Measurements from ENCODE around the gene IFT57. TPM values are rescaled to one million over a fixed set of nuclear protein-coding genes. Genes with fewer than 3 reads are reported as not detected.

IFT57 gene
- total RNA-seq, 1 donor from 2014 or later = 58.4 TPM

- H3K4me3 ChIP-seq (ENCODE audit: low read depth, low read length) = no peak overlapping the region
- TF ChIP-seq, protein P1, sequence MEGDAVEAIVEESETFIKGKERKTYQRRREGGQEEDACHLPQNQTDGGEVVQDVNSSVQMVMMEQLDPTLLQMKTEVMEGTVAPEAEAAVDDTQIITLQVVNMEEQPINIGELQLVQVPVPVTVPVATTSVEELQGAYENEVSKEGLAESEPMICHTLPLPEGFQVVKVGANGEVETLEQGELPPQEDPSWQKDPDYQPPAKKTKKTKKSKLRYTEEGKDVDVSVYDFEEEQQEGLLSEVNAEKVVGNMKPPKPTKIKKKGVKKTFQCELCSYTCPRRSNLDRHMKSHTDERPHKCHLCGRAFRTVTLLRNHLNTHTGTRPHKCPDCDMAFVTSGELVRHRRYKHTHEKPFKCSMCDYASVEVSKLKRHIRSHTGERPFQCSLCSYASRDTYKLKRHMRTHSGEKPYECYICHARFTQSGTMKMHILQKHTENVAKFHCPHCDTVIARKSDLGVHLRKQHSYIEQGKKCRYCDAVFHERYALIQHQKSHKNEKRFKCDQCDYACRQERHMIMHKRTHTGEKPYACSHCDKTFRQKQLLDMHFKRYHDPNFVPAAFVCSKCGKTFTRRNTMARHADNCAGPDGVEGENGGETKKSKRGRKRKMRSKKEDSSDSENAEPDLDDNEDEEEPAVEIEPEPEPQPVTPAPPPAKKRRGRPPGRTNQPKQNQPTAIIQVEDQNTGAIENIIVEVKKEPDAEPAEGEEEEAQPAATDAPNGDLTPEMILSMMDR (conservative IDR thresholded peaks at IDR 0.05; ENCODE audit: low read depth, low read length) = no peak
- no peak for DNase-seq (ENCODE audit: low read depth)
These were observed 12.2 kb upstream of the IFT57 start for GRCh38 chr3:108234387-108234957.

DNA sequence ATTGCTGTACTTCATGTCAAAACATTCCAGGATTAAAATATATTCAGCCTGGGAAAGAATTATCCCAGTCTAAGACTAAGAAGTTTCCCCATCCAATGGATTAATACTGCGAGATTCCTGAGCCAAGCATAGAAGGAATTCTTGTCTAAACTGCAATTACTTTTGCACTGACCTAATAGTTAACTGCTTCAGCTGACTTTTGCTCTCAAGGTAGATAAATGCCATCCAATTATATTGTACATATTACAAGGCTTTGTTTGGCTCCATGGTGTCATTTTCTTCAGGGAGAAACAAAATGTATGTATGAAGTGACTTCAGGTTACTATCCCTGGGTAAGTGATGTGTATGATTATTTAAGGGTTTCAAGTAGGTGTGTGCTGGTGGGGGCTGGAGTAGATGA is 6.1 kb upstream of the IFT57 start:
- H3K4me3 ChIP-seq (ENCODE audit: low read depth, low read length) = no peak overlapping the region
- DNase-seq (ENCODE audit: low read depth) = no peak
- TF ChIP-seq, protein P1 (conservative IDR thresholded peaks at IDR 0.05; ENCODE audit: low read depth, low read length) = no peak

DNA sequence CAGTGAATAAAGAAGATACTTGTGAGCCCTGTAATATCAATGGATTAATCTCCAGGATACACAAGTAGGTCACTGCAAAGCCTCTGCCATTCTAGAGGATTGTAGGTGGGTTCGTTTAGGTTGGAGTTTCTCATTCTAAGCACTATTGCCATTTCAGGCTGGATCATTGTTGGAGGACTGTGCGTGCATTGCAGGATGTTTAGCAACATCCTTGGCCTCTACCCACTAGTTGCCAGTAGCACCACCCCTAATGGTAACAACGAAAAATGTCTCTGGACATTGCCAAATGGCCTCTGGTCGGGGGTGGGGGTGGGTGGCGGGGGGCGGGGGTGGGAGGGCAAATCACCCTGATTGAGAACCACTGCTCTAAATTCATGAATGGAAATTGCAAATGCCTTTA is 4.9 kb upstream of the IFT57 start:
- no peak for DNase-seq (ENCODE audit: low read depth)
- H3K4me3 ChIP-seq (ENCODE audit: low read depth, low read length) = no peak overlapping the region
- TF ChIP-seq, protein P1 (conservative IDR thresholded peaks at IDR 0.05; ENCODE audit: low read depth, low read length) = no peak

- TF ChIP-seq, protein P1 (conservative IDR thresholded peaks at IDR 0.05; ENCODE audit: low read depth, low read length) = no peak
- no peak overlapping the region for H3K4me3 ChIP-seq (ENCODE audit: low read depth, low read length)
- DNase-seq (ENCODE audit: low read depth) = no peak
These were observed 3.0 kb upstream of the IFT57 start for GRCh38 chr3:108225221-108225620.

GRCh38 chr3:108223928-108224327 is 1.7 kb upstream of the IFT57 start:
- no peak overlapping the region for H3K4me3 ChIP-seq (ENCODE audit: low read depth, low read length)
- TF ChIP-seq, protein P1 (conservative IDR thresholded peaks at IDR 0.05; ENCODE audit: low read depth, low read length) = no peak
- no peak for DNase-seq (ENCODE audit: low read depth)

- peak overlapping the region; percentile 85 for H3K4me3 ChIP-seq (ENCODE audit: low read depth, low read length)
- TF ChIP-seq, protein P1 (conservative IDR thresholded peaks at IDR 0.05; ENCODE audit: low read depth, low read length) = no peak
- DNase-seq (ENCODE audit: low read depth) = no peak
These were observed 785 bp upstream of the IFT57 start for GRCh38 chr3:108222853-108223565.

DNA sequence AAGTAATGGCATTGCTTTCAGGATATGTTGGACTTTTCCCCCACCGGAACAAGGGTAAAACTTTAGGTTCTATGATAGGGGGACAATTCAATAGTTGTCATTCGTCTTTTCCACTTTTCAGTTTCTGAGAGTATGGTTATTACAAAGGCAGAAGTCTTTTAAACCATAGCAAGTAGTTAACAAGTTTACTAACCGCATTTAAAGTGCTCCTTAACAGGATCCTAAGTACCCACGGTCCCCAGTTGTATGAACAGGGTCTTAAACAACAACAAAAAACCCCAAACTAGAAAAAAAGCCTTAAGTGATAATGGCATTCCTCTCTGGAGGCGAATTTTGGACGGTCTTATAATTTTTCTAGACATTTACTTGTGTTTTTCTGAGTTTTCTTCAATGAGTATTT is 831 bp downstream of the IFT57 start:
- no peak for DNase-seq (ENCODE audit: low read depth)
- TF ChIP-seq, protein P1 (conservative IDR thresholded peaks at IDR 0.05; ENCODE audit: low read depth, low read length) = no peak
- H3K4me3 ChIP-seq (ENCODE audit: low read depth, low read length) = peak overlapping the region; percentile 85
